K562 (cell line): ENCODE data around the gene KCTD12. TPM values are rescaled to one million over a fixed set of nuclear protein-coding genes. Genes with fewer than 3 reads are reported as not detected.

Experiments used
- ATAC-seq: fragments of 200-7000 bp; cut with Tn5 transposase; 3 replicates; pipeline ENCODE4 v1.9.1; 2020; ENCODE audit warnings: moderate library complexity
- BruUV-seq: library from RNA; stranded (reverse); fragments of 400-500 nt; replicated peaks from 2 replicates; lab custom pipeline; 2021; lab: Mats Ljungman, UMichigan
- CTCF ChIA-PET: fragments of 300-600 bp; formaldehyde crosslinking; extraction: SDS; loops from one replicate; lab custom pipeline; 2021; ENCODE audit warnings: low intra/inter-chr PET ratio; lab: Yijun Ruan, JAX
- POLR2A ChIA-PET: fragments of 300-600, 350-650 bp; sonication (Branson Sonifier 250); formaldehyde crosslinking; extraction: SDS; loops from one replicate; lab custom pipeline; 2021; ENCODE audit warnings: antibody characterized with exemption, inconsistent platforms; lab: Yijun Ruan, JAX
- DNase-seq, 4 experiments: peaks; one replicate each; pipeline versions ENCODE4 v3.0.0 to v3.0.0-alpha.2; 2011 to 2018; ENCODE audit warnings: low spot score in 3 of 4, mixed read lengths in 3 of 4; ENCODE audit errors: extremely low read depth in 1 of 4
- FAIRE-seq: peaks from 2 replicates; lab custom pipeline; 2011; peaks lifted over from hg19 to GRCh38; lab: Jason Lieb, UNC
- H2AFZ ChIP-seq: 2 replicates; pipeline ENCODE4 v1.6.0; 2011; ENCODE audit warnings: low read depth, low read length, control low read depth, inconsistent platforms
- H3K27ac ChIP-seq: fragments of 200-600 bp; 3 replicates; pipeline ENCODE4 v1.8.0; 2011; ENCODE audit warnings: low read depth, mild to moderate bottlenecking, control low read depth, inconsistent platforms, low read length, moderate library complexity, mixed read lengths; ENCODE audit errors: extremely low read depth
- H3K27me3 ChIP-seq, 2 experiments: fragments of 300-600 bp in 1 of 2; 2 replicates in 1 of 2; 3 replicates in 1 of 2; pipeline versions ENCODE4 v1.6.0 to v1.8.0; 2011; ENCODE audit warnings: inconsistent platforms in 2 of 2, low read length in 2 of 2, mild to moderate bottlenecking in 1 of 2, mixed read lengths in 1 of 2, moderate library complexity in 1 of 2; ENCODE audit not compliant: control insufficient read depth in 2 of 2, insufficient read depth in 2 of 2
- H3K36me3 ChIP-seq: fragments of 300-600 bp; 3 replicates; pipeline ENCODE4 v1.8.0; 2011; ENCODE audit warnings: mild to moderate bottlenecking, low read length, inconsistent platforms; ENCODE audit not compliant: control insufficient read depth, insufficient read depth
- H3K4me1 ChIP-seq, 2 experiments: fragments of 200-600 bp in 1 of 2; replicated peaks in 1 of 2; 2 replicates in 1 of 2; 3 replicates in 1 of 2; pipeline versions ENCODE4 v1.5.1 to v1.8.0; 2011; ENCODE audit warnings: inconsistent platforms in 2 of 2, low read length in 2 of 2, mild to moderate bottlenecking in 1 of 2, mixed read lengths in 1 of 2, moderate library complexity in 1 of 2; ENCODE audit not compliant: control insufficient read depth in 2 of 2, insufficient read depth in 2 of 2
- H3K4me2 ChIP-seq: 2 replicates; pipeline ENCODE4 v1.6.1; 2011; ENCODE audit warnings: low read length, control low read depth, inconsistent platforms, mixed read lengths; ENCODE audit not compliant: insufficient read depth
- H3K4me3 ChIP-seq: fragments of 200-600 bp; sonication (generic), shearing (Covaris generic); 2 replicates; pipeline ENCODE4 v1.5.1; 2016; ENCODE audit warnings: control low read depth, inconsistent platforms
- H3K79me2 ChIP-seq: fragments of 200-600 bp; 3 replicates; pipeline ENCODE4 v1.8.0; 2011; ENCODE audit warnings: low read length, inconsistent platforms; ENCODE audit not compliant: control insufficient read depth, insufficient read depth
- H3K9ac ChIP-seq, 2 experiments: 2 replicates each; pipeline versions ENCODE4 v1.6.0 to v1.6.1; 2011; ENCODE audit warnings: low read depth in 2 of 2, low read length in 2 of 2, control low read depth in 1 of 2, inconsistent platforms in 1 of 2, mild to moderate bottlenecking in 1 of 2, mixed read lengths in 1 of 2; ENCODE audit not compliant: insufficient read depth in 1 of 2
- H3K9me1 ChIP-seq: one replicate; pipeline ENCODE4 v1.6.0; 2011; ENCODE audit warnings: inconsistent platforms, mild to moderate bottlenecking, low read length, moderate library complexity; ENCODE audit not compliant: control insufficient read depth, insufficient read depth
- H3K9me3 ChIP-seq: replicated peaks from 2 replicates; pipeline ENCODE4 v1.5.1; 2011; ENCODE audit warnings: low read depth, low read length, inconsistent platforms; ENCODE audit not compliant: control insufficient read depth, insufficient read depth
- H4K20me1 ChIP-seq: replicated peaks from 2 replicates; pipeline ENCODE4 v1.6.1; 2011; ENCODE audit warnings: low read length, inconsistent platforms, mixed read lengths; ENCODE audit not compliant: control insufficient read depth, insufficient read depth
- BRCA1 ChIP-seq, 2 experiments: fragments of 450-650 bp in 1 of 2; sonication (generic) in 1 of 2; formaldehyde crosslinking in 1 of 2; IDR thresholded peaks; 2 replicates each; pipeline versions ENCODE4 v1.5.0 to v1.6.1; 2017 to 2020; ENCODE audit warnings: mild to moderate bottlenecking in 1 of 2, missing genetic modification reagents in 1 of 2
- ERF ChIP-seq: fragments of 450-650 bp; formaldehyde crosslinking; IDR thresholded peaks from 2 replicates; pipeline ENCODE4 v1.4.0; 2020; ENCODE audit warnings: mild to moderate bottlenecking, mixed read lengths
- HDAC8 ChIP-seq: fragments of 450-650 bp; IDR thresholded peaks from 2 replicates; pipeline ENCODE4 v1.6.1; 2016; ENCODE audit warnings: mild to moderate bottlenecking, missing genetic modification characterization, moderate library complexity, missing compliant biosample characterization
- SUPT5H ChIP-seq: fragments of 450-650 bp; IDR thresholded peaks from 2 replicates; pipeline ENCODE4 v1.6.1; 2016
- TAF7 ChIP-seq: fragments of 450-650 bp; IDR thresholded peaks from 2 replicates; pipeline ENCODE4 v1.6.1; 2016; ENCODE audit warnings: missing genetic modification characterization, missing compliant biosample characterization
- ZNF124 ChIP-seq: sonication (generic); formaldehyde crosslinking; IDR thresholded peaks from 2 replicates; pipeline ENCODE4 v1.8.1; 2022; ENCODE audit warnings: missing genetic modification reagents
- ZNF146 ChIP-seq: IDR thresholded peaks from one replicate; pipeline ENCODE4 v1.6.1; 2018; ENCODE audit warnings: missing compliant biosample characterization; ENCODE audit not compliant: unreplicated experiment
- WGBS: fragments of 100-300 bp; shearing (Covaris generic); methylation state at CpG from one replicate; pipeline ENCODE4 v1.1.6; 2016; ENCODE audit warnings: low coverage, mixed read lengths; ENCODE audit not compliant: insufficient coverage; ENCODE audit errors: missing lambda C conversion rate; 5-methylcytosine and 5-hydroxymethylcytosine counted together
- in situ Hi-C: fragments of 300-500 bp; cut with MboI; formaldehyde crosslinking; loops from 4 replicates; pipeline ENCODE4 v1.15.0; 2018; ENCODE audit warnings: inconsistent platforms, mixed read lengths
- intact Hi-C: fragments of 100-400 bp; cut with micrococcal nuclease; formaldehyde crosslinking; loops from 2 replicates; pipeline ENCODE4 v1.14.2; 2022
- polyA plus RNA-seq, 8 experiments: library from polyadenylated mRNA; depleted of rRNA in 4 of 8; stranded (reverse) in 5 of 8; unstranded in 3 of 8; fragments of >200 nt; fragmentation: Nextera tagmentation in 2 of 8; fragmentation: Illumina TruSeq in 1 of 8; extraction: Ambion mirVana in 2 of 8; extraction: Trizol in 1 of 8; gene quantifications; 2 replicates each; pipeline versions ENCODE4 v1.2.1 to v1.2.3, GENCODE V29; 2011 to 2014; ENCODE audit warnings: inconsistent platforms in 1 of 8, missing spikeins in 1 of 8
- total RNA-seq, 7 experiments: library from RNA; depleted of rRNA in 6 of 7; stranded (reverse); fragments of >200 nt in 6 of 7; fragmentation: Illumina TruSeq in 2 of 7; extraction: Trizol in 2 of 7; gene quantifications; 2 replicates each; pipeline versions ENCODE4 v1.2.1 to v1.2.3, GENCODE V29; 2011 to 2021; ENCODE audit warnings: low replicate concordance in 1 of 7
- TF ChIP-seq, protein P1 (sequence below): fragments of 450-650 bp; formaldehyde crosslinking; IDR thresholded peaks from 2 replicates; pipeline ENCODE4 v1.4.0; 2022; ENCODE audit warnings: mild to moderate bottlenecking, moderate library complexity
- TF ChIP-seq, protein P2 (sequence below): IDR thresholded peaks from 2 replicates; pipeline ENCODE4 v1.6.1; 2014; ENCODE audit warnings: antibody characterized with exemption
- TF ChIP-seq, protein P3 (sequence below), 3 experiments: fragments of 200-800 bp in 1 of 3; sonication (Bioruptor generic) in 1 of 3; sonication (generic) in 1 of 3; formaldehyde crosslinking in 1 of 3; IDR thresholded peaks; 2 replicates each; pipeline versions ENCODE4 v1.6.1 to v1.8.0; 2016 to 2022; ENCODE audit warnings: mild to moderate bottlenecking in 2 of 3, missing compliant biosample characterization in 2 of 3, missing genetic modification characterization in 2 of 3, missing genetic modification reagents in 1 of 3

Gene KCTD12
- total and polyA plus RNA-seq, 9 of the 15 experiments (the other 6 are each of a cell fraction or from before 2014, with no cell fraction given): 0.14 to 0.93 (median 0.32) TPM

DNA sequence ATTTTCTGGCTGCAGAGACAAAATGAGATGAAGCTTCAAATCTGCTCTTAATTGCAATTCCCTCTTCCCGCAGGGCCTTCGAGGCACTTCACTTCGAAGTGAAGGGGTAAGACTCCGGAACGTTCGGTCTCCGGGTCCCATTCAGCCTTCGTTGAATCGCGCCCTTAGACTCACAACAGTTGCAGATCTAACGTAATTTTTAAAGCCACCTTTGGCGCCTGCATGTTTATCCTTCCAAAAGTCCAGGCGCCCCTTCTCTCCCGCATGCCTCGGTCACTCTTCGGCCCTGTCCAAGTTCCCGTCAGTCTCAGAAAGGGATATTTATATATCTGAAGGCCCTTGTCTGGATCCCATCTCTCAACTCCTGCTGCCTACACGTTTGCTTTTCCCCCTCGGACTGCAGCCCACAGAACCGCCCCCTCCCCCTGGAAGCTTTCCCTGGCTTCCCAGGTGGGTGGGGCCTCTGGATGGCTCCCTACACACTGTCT lies 915 bp upstream of the KCTD12 start:
- intact Hi-C loops (no loop called here), in situ Hi-C loops (no loop called here)
- Histone ChIP-seq H3K36me3 (no peaks in the 10 kb centered on the region), H3K79me2 (no peaks in the 10 kb centered on the region), H3K9me3 (no peaks in the 10 kb centered on the region), H2AFZ (0 out of 2 replicates have a peak overlapping the region, but pooled peaks have one; percentile 44), H3K9me1 (no peaks in the 10 kb centered on the region), H3K4me2 (no peak overlapping the region), H3K4me1 (peaks cover 0 to 20% of the 10 kb centered on the region in 2 experiments; a peak in 2 of 5 replicates), H3K4me3 (no peak overlapping the region), H3K27ac (no peak overlapping the region), H3K27me3 (peaks cover 0 to 14% of the 10 kb centered on the region in 2 experiments; a peak in 2 of 5 replicates), H4K20me1 (no peaks in the 10 kb centered on the region), H3K9ac (no peak overlapping the region)
- CTCF ChIA-PET: no interaction called here
- no peak for FAIRE-seq
- TF ChIP-seq SUPT5H (no peak), ZNF124 (CRISPR knock-in tag) (no peak), ZNF146 (CRISPR knock-in tag) (no peak), TAF7 (tag) (no peak), HDAC8 (tag) (no peak), ERF (no peak), BRCA1 (IDR thresholded peaks at IDR 0.05) (no peak), BRCA1 (CRISPR knock-in tag; IDR thresholded peaks at IDR 0.05) (no peak)
- TF ChIP-seq, protein P1, sequence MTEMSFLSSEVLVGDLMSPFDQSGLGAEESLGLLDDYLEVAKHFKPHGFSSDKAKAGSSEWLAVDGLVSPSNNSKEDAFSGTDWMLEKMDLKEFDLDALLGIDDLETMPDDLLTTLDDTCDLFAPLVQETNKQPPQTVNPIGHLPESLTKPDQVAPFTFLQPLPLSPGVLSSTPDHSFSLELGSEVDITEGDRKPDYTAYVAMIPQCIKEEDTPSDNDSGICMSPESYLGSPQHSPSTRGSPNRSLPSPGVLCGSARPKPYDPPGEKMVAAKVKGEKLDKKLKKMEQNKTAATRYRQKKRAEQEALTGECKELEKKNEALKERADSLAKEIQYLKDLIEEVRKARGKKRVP: no peak
- TF ChIP-seq, protein P2, sequence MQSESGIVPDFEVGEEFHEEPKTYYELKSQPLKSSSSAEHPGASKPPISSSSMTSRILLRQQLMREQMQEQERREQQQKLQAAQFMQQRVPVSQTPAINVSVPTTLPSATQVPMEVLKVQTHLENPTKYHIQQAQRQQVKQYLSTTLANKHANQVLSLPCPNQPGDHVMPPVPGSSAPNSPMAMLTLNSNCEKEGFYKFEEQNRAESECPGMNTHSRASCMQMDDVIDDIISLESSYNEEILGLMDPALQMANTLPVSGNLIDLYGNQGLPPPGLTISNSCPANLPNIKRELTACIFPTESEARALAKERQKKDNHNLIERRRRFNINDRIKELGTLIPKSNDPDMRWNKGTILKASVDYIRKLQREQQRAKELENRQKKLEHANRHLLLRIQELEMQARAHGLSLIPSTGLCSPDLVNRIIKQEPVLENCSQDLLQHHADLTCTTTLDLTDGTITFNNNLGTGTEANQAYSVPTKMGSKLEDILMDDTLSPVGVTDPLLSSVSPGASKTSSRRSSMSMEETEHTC: no peak
- TF ChIP-seq, protein P3, sequence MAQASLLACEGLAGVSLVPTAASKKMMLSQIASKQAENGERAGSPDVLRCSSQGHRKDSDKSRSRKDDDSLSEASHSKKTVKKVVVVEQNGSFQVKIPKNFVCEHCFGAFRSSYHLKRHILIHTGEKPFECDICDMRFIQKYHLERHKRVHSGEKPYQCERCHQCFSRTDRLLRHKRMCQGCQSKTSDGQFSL (CRISPR knock-in tag; IDR thresholded peaks at IDR 0.05): no peak
- TF ChIP-seq, protein P3 (tag; IDR thresholded peaks at IDR 0.05): no peak
- ATAC-seq: no peak
- DNase-seq: no peak
- POLR2A ChIA-PET: no interaction called here
- no TSS peak for BruUV-seq
- 79% methylated on average over 14 of the region's 20 CpGs for WGBS
